ENCODE data around the gene ARID1B.

Gene ARID1B

DNA sequence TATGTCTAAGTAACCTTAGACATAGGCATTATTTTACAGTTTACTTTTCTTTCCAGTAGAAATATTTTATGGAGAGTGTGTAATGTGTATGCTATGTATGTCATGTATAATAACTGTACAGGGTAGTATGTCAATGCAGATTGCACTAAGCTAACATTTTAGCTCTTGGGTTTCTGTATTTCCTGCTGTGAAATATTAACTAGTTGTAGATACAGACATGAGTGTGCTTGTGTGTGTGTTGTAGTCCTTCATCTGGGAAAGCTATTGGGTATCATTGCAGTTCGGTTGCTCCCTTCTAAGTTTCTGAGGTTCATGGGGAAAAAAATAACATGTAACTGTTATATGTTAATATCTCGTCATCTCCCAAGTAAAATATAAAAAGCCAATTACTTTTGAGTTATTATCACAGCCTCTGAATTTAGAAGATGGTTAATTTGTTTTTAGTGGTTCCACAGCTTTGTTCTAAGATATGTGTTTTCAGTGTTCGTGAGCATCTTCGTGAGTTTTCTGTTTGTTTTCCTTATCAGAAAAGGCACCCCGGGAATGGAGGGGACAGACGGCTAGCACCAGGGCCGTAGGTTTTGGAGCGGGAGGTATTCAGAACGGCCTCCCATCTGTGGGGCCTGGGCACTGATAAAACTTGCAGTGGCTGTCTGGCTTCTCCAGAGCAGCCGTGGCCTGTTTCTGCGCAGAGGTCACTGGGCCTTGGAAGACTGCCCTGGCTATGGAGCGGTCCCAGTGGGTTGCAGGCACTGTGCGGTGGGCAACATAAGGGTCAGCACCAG lies 215.0 kb downstream of the ARID1B start:
- peak overlapping the region; percentile 35 for H3K4me3 ChIP-seq (ENCODE audit: low read depth, low read length)
- TF ChIP-seq, protein P1, sequence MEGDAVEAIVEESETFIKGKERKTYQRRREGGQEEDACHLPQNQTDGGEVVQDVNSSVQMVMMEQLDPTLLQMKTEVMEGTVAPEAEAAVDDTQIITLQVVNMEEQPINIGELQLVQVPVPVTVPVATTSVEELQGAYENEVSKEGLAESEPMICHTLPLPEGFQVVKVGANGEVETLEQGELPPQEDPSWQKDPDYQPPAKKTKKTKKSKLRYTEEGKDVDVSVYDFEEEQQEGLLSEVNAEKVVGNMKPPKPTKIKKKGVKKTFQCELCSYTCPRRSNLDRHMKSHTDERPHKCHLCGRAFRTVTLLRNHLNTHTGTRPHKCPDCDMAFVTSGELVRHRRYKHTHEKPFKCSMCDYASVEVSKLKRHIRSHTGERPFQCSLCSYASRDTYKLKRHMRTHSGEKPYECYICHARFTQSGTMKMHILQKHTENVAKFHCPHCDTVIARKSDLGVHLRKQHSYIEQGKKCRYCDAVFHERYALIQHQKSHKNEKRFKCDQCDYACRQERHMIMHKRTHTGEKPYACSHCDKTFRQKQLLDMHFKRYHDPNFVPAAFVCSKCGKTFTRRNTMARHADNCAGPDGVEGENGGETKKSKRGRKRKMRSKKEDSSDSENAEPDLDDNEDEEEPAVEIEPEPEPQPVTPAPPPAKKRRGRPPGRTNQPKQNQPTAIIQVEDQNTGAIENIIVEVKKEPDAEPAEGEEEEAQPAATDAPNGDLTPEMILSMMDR (IDR thresholded peaks at IDR 0.05; ENCODE audit: low read depth, low read length), result no peak
- DNase-seq, result peak; percentile 74
- no peaks in the 10 kb centered on the region for H3K9me3 ChIP-seq
- H3K4me1 ChIP-seq, result peaks cover 15% of the 10 kb centered on the region
- no peaks in the 10 kb centered on the region for H3K27me3 ChIP-seq
- H3K36me3 ChIP-seq, result no peaks in the 10 kb centered on the region

DNA sequence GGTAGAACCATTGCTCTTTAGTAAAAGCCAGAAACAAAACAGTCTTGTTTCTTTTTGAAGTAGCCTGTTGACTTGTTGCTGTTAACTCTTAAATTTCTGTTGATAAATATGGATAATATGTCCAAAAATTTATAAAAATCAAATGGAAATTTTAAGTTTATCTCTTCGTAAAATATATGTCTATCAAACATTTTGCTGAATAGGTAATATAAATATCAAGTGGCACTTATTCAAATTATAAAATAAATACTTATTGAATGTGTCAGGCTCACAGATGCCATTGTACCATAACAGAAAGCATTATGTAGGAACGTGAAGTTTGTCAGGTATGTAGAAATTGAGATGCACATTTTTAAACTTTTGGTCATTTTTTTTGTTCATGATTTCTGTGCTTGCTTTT lies 216.5 kb downstream of the ARID1B start:
- TF ChIP-seq, protein P1 (IDR thresholded peaks at IDR 0.05; ENCODE audit: low read depth, low read length), result no peak
- H3K9me3 ChIP-seq, result no peaks in the 10 kb centered on the region
- peaks cover 4% of the 10 kb centered on the region for H3K4me1 ChIP-seq
- H3K4me3 ChIP-seq (ENCODE audit: low read depth, low read length), result no peak overlapping the region
- DNase-seq, result no peak
- no peaks in the 10 kb centered on the region for H3K27me3 ChIP-seq
- H3K36me3 ChIP-seq, result no peaks in the 10 kb centered on the region

DNA sequence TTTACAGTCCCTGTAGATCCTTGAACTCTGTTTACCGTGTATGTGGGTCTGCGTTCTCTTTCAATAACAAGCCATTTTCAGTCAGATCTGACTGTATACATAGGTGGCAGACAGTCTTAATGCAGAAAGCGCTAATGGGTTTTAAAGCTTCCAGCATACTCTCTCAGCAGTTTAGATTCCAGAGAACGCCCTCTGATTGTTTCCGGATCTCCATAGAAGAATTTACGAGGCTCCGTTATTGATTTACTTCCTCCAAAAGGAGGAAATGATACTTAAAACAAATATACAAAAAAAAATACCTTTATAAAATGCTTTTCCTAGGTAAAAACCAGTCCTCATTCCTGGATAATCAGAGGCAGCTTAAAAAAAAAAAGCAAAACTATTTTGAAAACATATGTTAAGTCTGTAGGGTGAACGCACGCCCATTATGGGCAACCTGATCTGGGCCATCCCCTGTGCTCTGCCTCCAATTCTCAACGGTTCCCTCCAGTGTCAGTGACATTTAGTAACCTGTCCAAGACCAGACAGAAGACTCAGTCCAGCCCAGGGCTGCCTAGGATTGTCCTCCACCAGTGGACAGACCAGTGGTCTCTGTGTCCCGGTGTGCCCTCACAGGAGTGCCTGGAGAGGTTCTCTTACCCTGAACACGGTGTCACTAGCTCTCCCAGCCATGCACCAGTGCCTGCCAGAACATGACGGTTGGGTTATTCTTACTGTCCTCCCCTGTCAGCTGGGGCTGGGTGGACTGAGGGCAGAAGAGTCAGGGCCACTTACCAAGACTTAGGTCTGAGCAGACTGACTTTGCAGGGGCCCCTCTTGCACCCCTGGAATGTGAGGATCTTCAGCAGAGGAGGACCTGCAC lies 217.3 kb downstream of the ARID1B start:
- H3K4me3 ChIP-seq (ENCODE audit: low read depth, low read length), result no peak overlapping the region
- H3K27me3 ChIP-seq, result no peaks in the 10 kb centered on the region
- H3K36me3 ChIP-seq, result no peaks in the 10 kb centered on the region
- H3K4me1 ChIP-seq, result peaks cover 3% of the 10 kb centered on the region; the same call in 1 of the 2 replicates
- no peaks in the 10 kb centered on the region for H3K9me3 ChIP-seq
- TF ChIP-seq, protein P1 (IDR thresholded peaks at IDR 0.05; ENCODE audit: low read depth, low read length), result no peak
- no peak for DNase-seq

DNA sequence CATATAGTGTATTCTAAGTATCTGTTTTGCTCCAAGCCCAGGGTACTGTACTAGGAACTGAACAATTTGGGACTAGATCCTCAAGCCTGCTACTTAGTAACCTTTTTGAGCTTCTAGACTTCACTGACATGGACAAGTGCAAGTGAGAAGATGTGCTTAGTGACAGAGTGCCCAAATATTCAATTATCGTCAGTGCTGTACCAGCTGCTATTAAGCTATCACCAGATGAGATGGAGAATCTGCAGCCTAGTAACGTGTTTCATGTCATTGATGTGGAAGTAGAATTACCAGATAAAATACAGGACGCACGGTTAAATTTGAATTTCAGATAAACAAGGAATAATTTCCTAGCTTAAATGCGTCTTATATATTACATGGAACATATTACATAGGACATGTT lies 218.3 kb downstream of the ARID1B start:
- H3K4me1 ChIP-seq, result peaks cover 3% of the 10 kb centered on the region; the same call in 1 of the 2 replicates
- no peak for DNase-seq
- no peak overlapping the region for H3K4me3 ChIP-seq (ENCODE audit: low read depth, low read length)
- TF ChIP-seq, protein P1 (IDR thresholded peaks at IDR 0.05; ENCODE audit: low read depth, low read length), result no peak
- H3K36me3 ChIP-seq, result no peaks in the 10 kb centered on the region
- H3K27me3 ChIP-seq, result no peaks in the 10 kb centered on the region
- H3K9me3 ChIP-seq, result no peaks in the 10 kb centered on the region

DNA sequence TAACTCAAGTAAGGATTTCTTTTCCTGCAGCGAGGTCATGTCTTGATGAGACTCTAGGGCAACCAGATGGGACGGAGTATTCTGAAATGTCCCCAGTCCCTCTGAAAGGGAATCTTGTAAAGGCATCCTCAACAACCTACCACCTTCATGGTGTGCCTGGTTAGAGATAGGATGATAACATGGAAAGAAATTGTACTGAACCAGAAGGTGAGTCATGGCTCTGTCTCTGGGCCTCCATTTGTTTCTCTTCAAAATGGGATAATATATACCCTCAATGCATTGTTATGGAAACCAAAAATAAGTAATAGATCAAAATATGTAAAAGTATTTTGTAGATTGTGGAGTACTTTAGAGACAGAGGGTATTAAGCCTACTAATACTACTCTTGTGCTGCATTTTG lies 219.1 kb downstream of the ARID1B start:
- peaks cover 3% of the 10 kb centered on the region; the same call in 1 of the 2 replicates for H3K4me1 ChIP-seq
- H3K27me3 ChIP-seq, result no peaks in the 10 kb centered on the region
- no peaks in the 10 kb centered on the region for H3K36me3 ChIP-seq
- no peak overlapping the region for H3K4me3 ChIP-seq (ENCODE audit: low read depth, low read length)
- TF ChIP-seq, protein P1 (IDR thresholded peaks at IDR 0.05; ENCODE audit: low read depth, low read length), result no peak
- H3K9me3 ChIP-seq, result no peaks in the 10 kb centered on the region
- DNase-seq, result no peak
